Skeletal muscle cell (primary cell): ENCODE measurements around the gene EML1.

Experiments used
- DNase-seq: peaks from one replicate; pipeline ENCODE4 v3.0.0-alpha.2; 2010; ENCODE audit warnings: low read depth
- H3K4me3 ChIP-seq: 2 replicates; pipeline ENCODE4 v1.5.1; 2011; ENCODE audit warnings: low read depth, mild to moderate bottlenecking, control low read depth, low read length, moderate library complexity

Gene EML1

GRCh38 chr14:99884834-99885648 is 91.8 kb downstream of the EML1 start:
- DNase-seq, result no peak
- H3K4me3 ChIP-seq, result no peak overlapping the region

- no peak for DNase-seq
- no peak overlapping the region for H3K4me3 ChIP-seq
Measured at GRCh38 chr14:99885649-99885958, 92.4 kb downstream of the EML1 start.

- DNase-seq, result no peak
- no peak overlapping the region for H3K4me3 ChIP-seq
Measured at GRCh38 chr14:99887407-99887806, 94.2 kb downstream of the EML1 start.

- DNase-seq, result no peak
- H3K4me3 ChIP-seq, result no peak overlapping the region
Measured at GRCh38 chr14:99888149-99888548, 94.9 kb downstream of the EML1 start.

GRCh38 chr14:99889268-99889667 is 96.1 kb downstream of the EML1 start:
- DNase-seq, result no peak
- H3K4me3 ChIP-seq, result no peak overlapping the region

GRCh38 chr14:99891266-99891665 is 98.1 kb downstream of the EML1 start:
- DNase-seq, result no peak
- H3K4me3 ChIP-seq, result no peak overlapping the region

- no peak for DNase-seq
- H3K4me3 ChIP-seq, result no peak overlapping the region
Measured at GRCh38 chr14:99891900-99892299, 98.7 kb downstream of the EML1 start.

GRCh38 chr14:99892406-99892805 is 99.2 kb downstream of the EML1 start:
- no peak overlapping the region for H3K4me3 ChIP-seq
- no peak for DNase-seq

GRCh38 chr14:99896361-99896760 is 103.1 kb downstream of the EML1 start:
- no peak for DNase-seq
- no peak overlapping the region for H3K4me3 ChIP-seq

- no peak overlapping the region for H3K4me3 ChIP-seq
- DNase-seq, result no peak
Measured at GRCh38 chr14:99899578-99900178, 106.5 kb downstream of the EML1 start.

- no peak overlapping the region for H3K4me3 ChIP-seq
- no peak for DNase-seq
Measured at GRCh38 chr14:99902925-99903324, 109.7 kb downstream of the EML1 start.

- DNase-seq, result no peak
- no peak overlapping the region for H3K4me3 ChIP-seq
Measured at GRCh38 chr14:99904506-99904905, 111.3 kb downstream of the EML1 start.

GRCh38 chr14:99905121-99905520 is 111.9 kb downstream of the EML1 start:
- H3K4me3 ChIP-seq, result no peak overlapping the region
- DNase-seq, result no peak

- DNase-seq, result no peak
- no peak overlapping the region for H3K4me3 ChIP-seq
Measured at GRCh38 chr14:99907761-99908652, 114.8 kb downstream of the EML1 start.

GRCh38 chr14:99908653-99909250 is 115.5 kb downstream of the EML1 start:
- no peak for DNase-seq
- no peak overlapping the region for H3K4me3 ChIP-seq

GRCh38 chr14:99909513-99910064 is 116.4 kb downstream of the EML1 start:
- H3K4me3 ChIP-seq, result no peak overlapping the region
- no peak for DNase-seq

- peak; percentile 78 for DNase-seq
- H3K4me3 ChIP-seq, result no peak overlapping the region
Measured at GRCh38 chr14:99910337-99911309, 117.4 kb downstream of the EML1 start.

GRCh38 chr14:99915305-99916090 is 122.3 kb downstream of the EML1 start:
- H3K4me3 ChIP-seq, result no peak overlapping the region
- DNase-seq, result no peak
